Colonic mucosa (tissue), 4 donors: Measurements from ENCODE around the gene HAUS2. TPM values are rescaled to one million over a fixed set of nuclear protein-coding genes. Genes with fewer than 3 reads are reported as not detected.

ENCODE experiments used
- DNase-seq: peaks from one replicate; pipeline ENCODE4 v3.0.0-alpha.2; 2020
- H3K27ac ChIP-seq: fragments of 200-600 bp; one replicate; pipeline ENCODE4 v1.8.0; 2021
- H3K27me3 ChIP-seq: fragments of 200-600 bp; one replicate; pipeline ENCODE4 v1.8.0; 2021
- H3K36me3 ChIP-seq: fragments of 200-600 bp; one replicate; pipeline ENCODE4 v1.8.0; 2021
- H3K4me1 ChIP-seq: fragments of 200-600 bp; one replicate; pipeline ENCODE4 v1.8.0; 2021; ENCODE audit warnings: mild to moderate bottlenecking
- H3K4me3 ChIP-seq: fragments of 200-600 bp; one replicate; pipeline ENCODE4 v1.8.0; 2021
- H3K9ac ChIP-seq, 2 donors: one replicate each; pipeline ENCODE4 v1.7.0; 2013; ENCODE audit warnings: control low read depth in 2 of 2, low read depth in 2 of 2, low read length in 2 of 2
- H3K9me3 ChIP-seq: fragments of 200-600 bp; one replicate; pipeline ENCODE4 v1.8.0; 2021
- intact Hi-C: fragments of 100-400 bp; cut with DNase I; formaldehyde crosslinking; loops from one replicate; pipeline ENCODE4 v1.14.1; 2022
- total RNA-seq, 2 donors: library from RNA; stranded (reverse); fragmentation: NEBNext Ultra II Directional in 1 of 2; extraction: Animal tissue kit (Norgen Biotek cat#: 25700) in 1 of 2; gene quantifications; one replicate each; pipeline ENCODE4 v1.2.1, GENCODE V29; 2021
- TF ChIP-seq, protein P1 (sequence below): fragments of 200-600 bp; IDR thresholded peaks from one replicate; pipeline ENCODE4 v1.8.0; 2022; ENCODE audit warnings: antibody characterized with exemption, mild to moderate bottlenecking
- donor health status: healthy.
- donor health status: DM: no; HTN: no; CAD: no.
- donor health status: DM: no; HTN: no; CAD: no.

HAUS2 gene
- total RNA-seq, 2 donors from 2014 or later = 16.0 to 21.3 TPM

- H3K9ac ChIP-seq = peak overlapping the region in 1 of 2 donors; percentile 14
- DNase-seq = no peak
- H3K27me3 ChIP-seq = no peaks in the 10 kb centered on the region
- no peak overlapping the region for H3K4me3 ChIP-seq
- no peak overlapping the region for H3K27ac ChIP-seq
- no peaks in the 10 kb centered on the region for H3K9me3 ChIP-seq
- TF ChIP-seq, protein P1, sequence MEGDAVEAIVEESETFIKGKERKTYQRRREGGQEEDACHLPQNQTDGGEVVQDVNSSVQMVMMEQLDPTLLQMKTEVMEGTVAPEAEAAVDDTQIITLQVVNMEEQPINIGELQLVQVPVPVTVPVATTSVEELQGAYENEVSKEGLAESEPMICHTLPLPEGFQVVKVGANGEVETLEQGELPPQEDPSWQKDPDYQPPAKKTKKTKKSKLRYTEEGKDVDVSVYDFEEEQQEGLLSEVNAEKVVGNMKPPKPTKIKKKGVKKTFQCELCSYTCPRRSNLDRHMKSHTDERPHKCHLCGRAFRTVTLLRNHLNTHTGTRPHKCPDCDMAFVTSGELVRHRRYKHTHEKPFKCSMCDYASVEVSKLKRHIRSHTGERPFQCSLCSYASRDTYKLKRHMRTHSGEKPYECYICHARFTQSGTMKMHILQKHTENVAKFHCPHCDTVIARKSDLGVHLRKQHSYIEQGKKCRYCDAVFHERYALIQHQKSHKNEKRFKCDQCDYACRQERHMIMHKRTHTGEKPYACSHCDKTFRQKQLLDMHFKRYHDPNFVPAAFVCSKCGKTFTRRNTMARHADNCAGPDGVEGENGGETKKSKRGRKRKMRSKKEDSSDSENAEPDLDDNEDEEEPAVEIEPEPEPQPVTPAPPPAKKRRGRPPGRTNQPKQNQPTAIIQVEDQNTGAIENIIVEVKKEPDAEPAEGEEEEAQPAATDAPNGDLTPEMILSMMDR = no peak
- H3K4me1 ChIP-seq = no peaks in the 10 kb centered on the region
- no peaks in the 10 kb centered on the region for H3K36me3 ChIP-seq
- intact Hi-C loops = no loop called here
These were observed 56.5 kb downstream of the HAUS2 start for GRCh38 chr15:42604894-42605744.

DNA sequence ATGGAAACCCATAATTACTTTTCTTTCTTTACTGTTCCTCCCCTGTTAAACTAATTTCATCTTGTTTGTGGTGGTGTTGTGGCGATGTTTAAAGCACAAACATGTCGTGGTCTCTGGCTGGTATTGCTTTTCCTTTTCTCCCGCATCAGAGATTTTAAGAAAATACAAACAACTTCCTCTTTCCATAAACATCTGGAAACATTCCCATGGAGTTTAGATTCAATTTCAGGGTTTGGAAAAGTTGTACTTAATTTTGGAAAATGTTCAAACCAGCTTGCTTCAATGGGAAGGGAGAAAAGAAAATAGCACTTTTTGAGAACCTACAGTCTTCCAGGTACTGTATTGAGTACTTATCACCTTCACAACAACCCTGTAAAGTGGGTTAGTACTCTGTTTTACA lies 57.2 kb downstream of the HAUS2 start:
- Histone ChIP-seq H3K4me3 (no peak overlapping the region), H3K4me1 (no peaks in the 10 kb centered on the region), H3K27me3 (no peaks in the 10 kb centered on the region), H3K9me3 (no peaks in the 10 kb centered on the region), H3K27ac (no peak overlapping the region), H3K36me3 (no peaks in the 10 kb centered on the region), H3K9ac (peak overlapping the region in 1 of 2 donors; percentile 14)
- intact Hi-C loops = no loop called here
- DNase-seq = no peak
- TF ChIP-seq, protein P1 = no peak

- no peaks in the 10 kb centered on the region for H3K9me3 ChIP-seq
- no peaks in the 10 kb centered on the region for H3K36me3 ChIP-seq
- no peaks in the 10 kb centered on the region for H3K27me3 ChIP-seq
- intact Hi-C loops = no loop called here
- no peak for DNase-seq
- TF ChIP-seq, protein P1 = no peak
- H3K4me1 ChIP-seq = no peaks in the 10 kb centered on the region
- no peak overlapping the region for H3K27ac ChIP-seq
- no peak overlapping the region for H3K4me3 ChIP-seq
- no peak overlapping the region for H3K9ac ChIP-seq
These were observed 59.5 kb downstream of the HAUS2 start for GRCh38 chr15:42608110-42608531.

GRCh38 chr15:42608752-42609488 lies 60.3 kb downstream of the HAUS2 start:
- Histone ChIP-seq H3K27ac (no peak overlapping the region), H3K4me1 (no peaks in the 10 kb centered on the region), H3K4me3 (no peak overlapping the region), H3K9ac (no peak overlapping the region), H3K9me3 (no peaks in the 10 kb centered on the region), H3K36me3 (no peaks in the 10 kb centered on the region), H3K27me3 (no peaks in the 10 kb centered on the region)
- TF ChIP-seq, protein P1 = no peak
- intact Hi-C loops = no loop called here
- DNase-seq = no peak

- no peak overlapping the region for H3K9ac ChIP-seq
- TF ChIP-seq, protein P1 = no peak
- H3K27ac ChIP-seq = no peak overlapping the region
- no peaks in the 10 kb centered on the region for H3K4me1 ChIP-seq
- H3K27me3 ChIP-seq = no peaks in the 10 kb centered on the region
- H3K9me3 ChIP-seq = no peaks in the 10 kb centered on the region
- no peaks in the 10 kb centered on the region for H3K36me3 ChIP-seq
- intact Hi-C loops = no loop called here
- no peak overlapping the region for H3K4me3 ChIP-seq
- DNase-seq = no peak
These were observed 62.9 kb downstream of the HAUS2 start for GRCh38 chr15:42611532-42611931.
